Measurements from ENCODE around the gene TMEM232. TPM values are rescaled to one million over a fixed set of nuclear protein-coding genes. Genes with fewer than 3 reads are reported as not detected.

Gene TMEM232
- total RNA-seq, 1 experiment from 2014 or later: 0.21 TPM

- H3K27ac ChIP-seq (ENCODE audit: low read length): no peak overlapping the region
- in situ Hi-C loops (cut with HindIII; ENCODE audit: low pct_unique_long_range_greater_than_20kb, low sequenced_read_pairs) (no loop called here), intact Hi-C loops (cut with micrococcal nuclease; ENCODE audit: unreplicated experiment) (no loop called here)
- H3K4me1 ChIP-seq (ENCODE audit: control insufficient read depth, insufficient read depth, low read length): no peaks in the 10 kb centered on the region
- no peaks in the 10 kb centered on the region for H3K9me3 ChIP-seq (ENCODE audit: control insufficient read depth, insufficient read depth, low read depth, low read length)
- ATAC-seq: no peak
- POLR2A ChIA-PET: no interaction called here
- no TSS peak for BruUV-seq (replicated peaks)
- TF ChIP-seq POLR2AphosphoS5 (IDR thresholded peaks at IDR 0.05; ENCODE audit: low read depth, low read length) (no peak), SIN3A (IDR thresholded peaks at IDR 0.05; ENCODE audit: borderline replicate concordance, insufficient read depth, low read depth, low read length) (no peak), REST (IDR thresholded peaks at IDR 0.05; ENCODE audit: insufficient read depth in 1 of 2, low read depth in 2 of 2, low read length in 1 of 2) (no peak), TCF7L2 (IDR thresholded peaks at IDR 0.05; ENCODE audit: low read depth, low read length) (no peak)
- TF ChIP-seq, protein P1, sequence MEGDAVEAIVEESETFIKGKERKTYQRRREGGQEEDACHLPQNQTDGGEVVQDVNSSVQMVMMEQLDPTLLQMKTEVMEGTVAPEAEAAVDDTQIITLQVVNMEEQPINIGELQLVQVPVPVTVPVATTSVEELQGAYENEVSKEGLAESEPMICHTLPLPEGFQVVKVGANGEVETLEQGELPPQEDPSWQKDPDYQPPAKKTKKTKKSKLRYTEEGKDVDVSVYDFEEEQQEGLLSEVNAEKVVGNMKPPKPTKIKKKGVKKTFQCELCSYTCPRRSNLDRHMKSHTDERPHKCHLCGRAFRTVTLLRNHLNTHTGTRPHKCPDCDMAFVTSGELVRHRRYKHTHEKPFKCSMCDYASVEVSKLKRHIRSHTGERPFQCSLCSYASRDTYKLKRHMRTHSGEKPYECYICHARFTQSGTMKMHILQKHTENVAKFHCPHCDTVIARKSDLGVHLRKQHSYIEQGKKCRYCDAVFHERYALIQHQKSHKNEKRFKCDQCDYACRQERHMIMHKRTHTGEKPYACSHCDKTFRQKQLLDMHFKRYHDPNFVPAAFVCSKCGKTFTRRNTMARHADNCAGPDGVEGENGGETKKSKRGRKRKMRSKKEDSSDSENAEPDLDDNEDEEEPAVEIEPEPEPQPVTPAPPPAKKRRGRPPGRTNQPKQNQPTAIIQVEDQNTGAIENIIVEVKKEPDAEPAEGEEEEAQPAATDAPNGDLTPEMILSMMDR (IDR thresholded peaks at IDR 0.05): no peak
- no peak overlapping the region for H3K4me3 ChIP-seq (ENCODE audit: low read depth in 2 of 2, low read length in 2 of 2)
- no peaks in the 10 kb centered on the region for H3K36me3 ChIP-seq (ENCODE audit: control insufficient read depth, insufficient read depth, low read length)
- no peak for DNase-seq (ENCODE audit: low read depth, low spot score)
- CTCF ChIA-PET: no interaction called here
- H3K27me3 ChIP-seq (ENCODE audit: control insufficient read depth, insufficient read depth, low read length): peaks cover 3% of the 10 kb centered on the region; the same call in 1 of the 2 replicates
Measured at GRCh38 chr5:110718311-110718710, 8.2 kb downstream of the TMEM232 start.

DNA sequence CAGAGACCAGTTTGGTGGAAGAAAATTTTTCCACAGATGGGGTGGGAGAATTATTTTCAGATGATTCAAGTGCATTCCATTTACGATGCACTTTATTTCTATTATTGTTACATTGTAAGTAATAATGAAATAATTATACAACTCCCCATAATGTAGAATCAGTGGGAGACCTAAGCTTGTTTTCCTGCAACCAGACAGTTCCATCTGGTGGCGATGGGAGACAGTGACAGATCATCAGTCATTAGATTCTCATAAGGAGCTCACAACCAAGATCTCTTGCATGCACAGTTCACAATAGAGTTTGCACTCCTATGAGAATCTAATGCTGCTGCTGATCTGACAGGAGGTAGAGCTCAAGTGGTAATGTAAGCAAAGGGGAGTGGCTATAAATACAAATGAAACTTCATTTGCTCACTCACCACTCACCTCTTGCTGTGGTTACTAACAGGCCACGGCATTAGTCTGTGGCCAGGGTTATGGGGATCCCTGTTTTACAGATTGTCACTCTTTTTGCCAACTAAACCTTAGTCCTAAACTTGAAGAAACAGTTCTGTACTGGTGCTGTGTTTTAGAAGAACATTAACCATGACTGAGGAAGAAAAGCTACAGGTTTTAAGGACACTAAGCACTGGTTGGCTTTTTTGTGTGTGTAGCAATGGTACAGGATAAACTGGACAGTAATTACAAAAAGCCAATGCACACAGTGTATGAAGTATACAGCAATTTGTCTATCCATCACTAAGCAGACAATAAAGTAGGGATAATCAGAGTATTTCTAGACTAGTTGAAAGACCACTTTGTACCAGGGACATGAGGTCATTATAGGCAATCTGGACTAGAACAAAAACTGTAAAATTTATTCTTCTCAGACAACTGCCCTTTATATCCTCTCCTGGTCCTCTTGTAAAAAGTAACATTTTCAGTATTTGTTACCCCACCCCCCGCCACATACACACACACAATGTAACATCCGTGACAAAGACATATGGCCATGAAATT lies 9.9 kb downstream of the TMEM232 start:
- no peak for ATAC-seq
- CTCF ChIA-PET: no interaction called here

More for the DNA sequence above, 9.9 kb downstream of the TMEM232 start:
- Histone ChIP-seq H3K36me3 (ENCODE audit: control insufficient read depth, insufficient read depth, low read length) (no peaks in the 10 kb centered on the region), H3K4me3 (ENCODE audit: low read depth in 2 of 2, low read length in 2 of 2) (no peak overlapping the region), H3K9me3 (ENCODE audit: control insufficient read depth, insufficient read depth, low read depth, low read length) (no peaks in the 10 kb centered on the region), H3K27ac (ENCODE audit: low read length) (no peak overlapping the region), H3K27me3 (ENCODE audit: control insufficient read depth, insufficient read depth, low read length) (peaks cover 3% of the 10 kb centered on the region; the same call in 1 of the 2 replicates), H3K4me1 (ENCODE audit: control insufficient read depth, insufficient read depth, low read length) (no peaks in the 10 kb centered on the region)
- BruUV-seq (replicated peaks): no TSS peak
- POLR2A ChIA-PET: no interaction called here
- in situ Hi-C loops (cut with HindIII; ENCODE audit: low pct_unique_long_range_greater_than_20kb, low sequenced_read_pairs) (no loop called here), intact Hi-C loops (cut with micrococcal nuclease; ENCODE audit: unreplicated experiment) (no loop called here)
- no peak for DNase-seq (ENCODE audit: low read depth, low spot score)
- TF ChIP-seq, protein P1 (IDR thresholded peaks at IDR 0.05): peak; percentile 18; the same call in 1 of the 2 replicates
- no peak for TF ChIP-seq TCF7L2 (IDR thresholded peaks at IDR 0.05; ENCODE audit: low read depth, low read length)

All from Panc1 (cell line).